ENCODE results near the gene RGS6.

RGS6 gene

DNA sequence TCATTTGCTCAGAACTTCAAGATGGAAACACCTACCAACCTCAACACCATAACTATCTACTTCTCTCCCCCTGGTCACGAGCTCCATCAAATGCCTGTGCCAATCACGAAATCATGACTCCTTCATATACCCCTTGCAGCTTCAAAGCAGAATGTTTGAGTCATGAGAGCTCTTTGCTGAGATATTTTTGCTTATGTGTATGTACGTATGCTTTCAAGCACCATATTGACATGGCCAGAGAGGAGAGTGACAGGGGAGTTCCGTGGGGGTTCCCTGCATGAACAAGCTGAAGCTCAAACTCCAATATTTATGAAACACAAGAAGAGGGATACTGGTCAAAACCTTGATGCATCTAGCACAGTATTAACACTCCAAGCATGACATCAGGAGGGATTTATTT lies 587.3 kb downstream of the RGS6 start:
- no peaks in the 10 kb centered on the region for H3K36me3 ChIP-seq (replicated peaks)
- no peaks in the 10 kb centered on the region for H3K27me3 ChIP-seq (replicated peaks)
- TF ChIP-seq CTCF (IDR thresholded peaks at IDR 0.05; ENCODE audit: low read depth, low read length, missing control alignments) = no peak
- in situ Hi-C loops (cut with HindIII; ENCODE audit: low pct_ligation_motif_present, low sequenced_read_pairs) = loop anchor here (25.0 kb wide), 1 partner anchor 418 kb away; the partner anchor contains the start of gene DCAF4
- DNase-seq = no peak
- no peak overlapping the region for H3K27ac ChIP-seq
- H3K4me3 ChIP-seq (ENCODE audit: low read depth, low read length) = no peak overlapping the region

DNA sequence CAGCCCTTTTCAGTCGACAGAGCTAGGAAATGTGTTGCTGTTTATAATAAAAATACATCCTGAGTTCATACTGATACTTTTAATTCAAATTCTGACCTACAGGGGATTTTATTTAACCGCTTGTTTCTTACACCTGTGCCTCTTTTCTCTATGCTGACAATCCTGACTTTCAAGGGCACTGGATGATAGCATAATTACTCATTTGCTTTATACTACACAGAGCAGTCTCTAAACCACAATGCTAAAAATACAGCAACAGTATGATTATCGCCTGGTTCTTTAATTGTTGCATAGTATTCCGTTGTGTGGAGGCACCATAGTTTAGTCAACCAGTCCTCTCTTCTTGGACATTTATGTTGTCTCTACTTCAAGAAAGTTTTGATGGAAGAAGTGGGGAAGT lies 588.8 kb downstream of the RGS6 start:
- no peak for TF ChIP-seq CTCF (IDR thresholded peaks at IDR 0.05; ENCODE audit: low read depth, low read length, missing control alignments)
- Histone ChIP-seq H3K4me3 (ENCODE audit: low read depth, low read length) (no peak overlapping the region), H3K27ac (no peak overlapping the region), H3K36me3 (replicated peaks) (no peaks in the 10 kb centered on the region), H3K27me3 (replicated peaks) (no peaks in the 10 kb centered on the region)
- in situ Hi-C loops (cut with HindIII; ENCODE audit: low pct_ligation_motif_present, low sequenced_read_pairs) = loop anchor here (25.0 kb wide), 1 partner anchor 416 kb away; the partner anchor contains the start of gene DCAF4
- no peak for DNase-seq

GRCh38 chr14:72521968-72522741 lies 589.9 kb downstream of the RGS6 start:
- no peak for DNase-seq
- no peak for TF ChIP-seq CTCF (IDR thresholded peaks at IDR 0.05; ENCODE audit: low read depth, low read length, missing control alignments)
- in situ Hi-C loops (cut with HindIII; ENCODE audit: low pct_ligation_motif_present, low sequenced_read_pairs) = loop anchor here (25.0 kb wide), 1 partner anchor 415 kb away; the partner anchor contains the start of gene DCAF4

GRCh38 chr14:72522847-72523246 lies 590.6 kb downstream of the RGS6 start:
- no peak overlapping the region for H3K27ac ChIP-seq
- H3K27me3 ChIP-seq (replicated peaks) = no peaks in the 10 kb centered on the region

More at GRCh38 chr14:72521968-72522741, 589.9 kb downstream of the RGS6 start:
- H3K4me3 ChIP-seq (ENCODE audit: low read depth, low read length) = no peak overlapping the region
- H3K27ac ChIP-seq = no peak overlapping the region
- no peaks in the 10 kb centered on the region for H3K36me3 ChIP-seq (replicated peaks)
- no peaks in the 10 kb centered on the region for H3K27me3 ChIP-seq (replicated peaks)

DNA sequence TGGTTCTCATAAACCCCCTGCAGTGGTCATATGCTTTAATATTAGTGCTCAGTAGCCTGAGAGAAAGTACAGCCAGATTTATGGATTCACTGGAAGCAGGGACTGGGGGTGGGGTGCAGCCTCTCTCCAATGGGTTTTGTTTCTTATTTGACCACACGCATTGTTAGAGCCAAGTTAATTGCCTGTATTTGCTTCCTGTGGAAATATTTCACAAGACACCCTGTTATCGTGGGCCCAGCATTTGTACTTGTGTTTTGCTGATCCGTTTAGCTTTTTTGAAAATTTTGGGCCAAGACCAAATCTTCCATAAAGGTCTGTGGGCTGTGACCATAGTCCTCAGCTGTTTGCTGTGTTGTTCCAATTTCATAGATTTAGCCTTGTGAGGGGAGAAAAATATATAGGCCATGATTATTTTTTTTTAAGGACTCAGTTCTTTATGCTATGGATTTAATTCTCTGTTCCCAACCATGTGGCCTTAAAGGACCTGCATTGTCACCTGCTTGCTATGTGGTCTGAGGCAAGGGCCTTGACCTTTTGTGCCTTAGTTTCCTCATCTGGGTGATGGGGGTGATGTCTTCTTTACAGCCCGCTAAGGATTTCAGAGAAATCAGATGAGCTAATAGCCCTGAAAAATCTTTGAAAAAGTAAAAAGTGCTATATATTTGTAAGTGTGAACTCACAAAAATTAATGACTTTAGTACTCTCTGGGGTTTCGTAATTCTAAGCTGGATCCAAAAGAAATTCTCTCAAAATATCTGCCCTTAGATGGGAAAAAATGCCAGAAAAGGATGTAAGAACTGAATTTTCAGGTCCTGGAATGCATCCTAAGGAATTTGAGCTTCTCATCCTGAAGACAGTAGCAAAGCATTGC lies 591.4 kb downstream of the RGS6 start:
- in situ Hi-C loops (cut with HindIII; ENCODE audit: low pct_ligation_motif_present, low sequenced_read_pairs) = loop anchor here (25.0 kb wide), 1 partner anchor 414 kb away; the partner anchor contains the start of gene DCAF4
- no peak for TF ChIP-seq CTCF (IDR thresholded peaks at IDR 0.05; ENCODE audit: low read depth, low read length, missing control alignments)
- Histone ChIP-seq H3K36me3 (replicated peaks) (no peaks in the 10 kb centered on the region), H3K4me3 (ENCODE audit: low read depth, low read length) (no peak overlapping the region), H3K27ac (no peak overlapping the region), H3K27me3 (replicated peaks) (no peaks in the 10 kb centered on the region)
- DNase-seq = no peak

More at GRCh38 chr14:72522847-72523246, 590.6 kb downstream of the RGS6 start:
- no peak for DNase-seq
- H3K4me3 ChIP-seq (ENCODE audit: low read depth, low read length) = no peak overlapping the region
- H3K36me3 ChIP-seq (replicated peaks) = no peaks in the 10 kb centered on the region
- in situ Hi-C loops (cut with HindIII; ENCODE audit: low pct_ligation_motif_present, low sequenced_read_pairs) = loop anchor here (25.0 kb wide), 1 partner anchor 414 kb away; the partner anchor contains the start of gene DCAF4
- TF ChIP-seq CTCF (IDR thresholded peaks at IDR 0.05; ENCODE audit: low read depth, low read length, missing control alignments) = no peak

Data from brain microvascular endothelial cell (primary cell).